AG09319 (cell line): Measurements from ENCODE around the gene PPIB.
"Not testable (repeated sequence)": the region's sequence is repeated elsewhere in the genome, so short reads cannot be mapped to it uniquely, and the experiment has no call there.

ENCODE experiments used
- DNase-seq: peaks from one replicate; pipeline ENCODE4 v3.0.0-alpha.2; 2010; ENCODE audit warnings: low read depth; ENCODE audit errors: extremely low read depth
- TF ChIP-seq, protein P1 (sequence below): IDR thresholded peaks from 2 replicates; pipeline ENCODE4 v1.5.1; 2011; ENCODE audit warnings: low read depth, mild to moderate bottlenecking, inconsistent platforms, low read length, moderate library complexity

Gene PPIB

DNA sequence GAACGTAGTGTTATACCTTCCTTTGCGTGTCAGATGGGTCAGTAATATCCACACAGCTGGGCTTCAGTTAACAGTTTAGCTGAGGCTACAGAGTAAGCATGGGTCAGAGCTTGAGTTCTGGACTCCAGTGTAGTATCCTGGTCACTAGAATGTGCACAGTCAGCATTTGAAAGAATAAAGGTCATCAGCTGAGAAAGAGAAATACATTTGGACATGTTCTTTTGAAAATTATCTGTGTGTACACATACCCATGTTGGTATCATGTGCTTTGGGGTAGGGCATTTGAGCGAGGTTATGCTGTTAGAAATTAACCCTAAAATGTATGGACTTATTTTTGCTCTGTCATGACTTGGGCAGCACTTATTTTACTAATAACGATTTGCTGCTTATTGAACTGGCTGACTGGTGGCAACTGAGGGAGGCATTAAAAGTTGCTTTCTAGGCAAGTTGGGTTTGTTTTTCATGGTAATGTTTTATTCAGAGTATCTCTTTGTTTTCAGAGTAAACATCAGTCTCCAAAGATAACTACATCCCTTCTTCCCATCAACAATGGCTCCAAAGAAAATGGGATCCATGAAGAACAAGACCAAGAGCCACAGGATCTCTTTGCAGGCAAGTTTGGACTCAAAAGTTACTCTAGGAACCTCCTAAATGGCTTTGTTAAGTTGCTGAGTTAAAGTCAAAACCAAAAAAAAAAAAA, 50.6 kb downstream of the PPIB start:
- DNase-seq, result no peak

DNA sequence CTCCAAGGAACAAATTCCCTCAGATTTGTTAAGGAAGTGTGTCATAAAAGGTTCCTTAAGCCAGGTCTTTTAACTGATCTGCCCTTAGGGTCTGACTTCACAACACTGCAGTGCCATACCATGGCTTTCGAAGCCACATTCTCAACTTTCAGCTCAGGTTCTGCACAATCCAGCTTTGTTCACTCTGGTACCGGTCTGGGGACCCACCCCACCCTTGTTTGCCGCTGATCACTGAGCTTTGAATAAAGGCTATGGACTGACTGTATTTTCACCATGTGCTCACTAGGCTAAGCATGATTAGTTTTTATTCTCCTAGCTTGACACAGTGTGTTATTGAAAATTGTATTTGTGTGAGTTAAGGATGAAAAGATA, 51.2 kb downstream of the PPIB start:
- DNase-seq, result no peak
- TF ChIP-seq, protein P1, sequence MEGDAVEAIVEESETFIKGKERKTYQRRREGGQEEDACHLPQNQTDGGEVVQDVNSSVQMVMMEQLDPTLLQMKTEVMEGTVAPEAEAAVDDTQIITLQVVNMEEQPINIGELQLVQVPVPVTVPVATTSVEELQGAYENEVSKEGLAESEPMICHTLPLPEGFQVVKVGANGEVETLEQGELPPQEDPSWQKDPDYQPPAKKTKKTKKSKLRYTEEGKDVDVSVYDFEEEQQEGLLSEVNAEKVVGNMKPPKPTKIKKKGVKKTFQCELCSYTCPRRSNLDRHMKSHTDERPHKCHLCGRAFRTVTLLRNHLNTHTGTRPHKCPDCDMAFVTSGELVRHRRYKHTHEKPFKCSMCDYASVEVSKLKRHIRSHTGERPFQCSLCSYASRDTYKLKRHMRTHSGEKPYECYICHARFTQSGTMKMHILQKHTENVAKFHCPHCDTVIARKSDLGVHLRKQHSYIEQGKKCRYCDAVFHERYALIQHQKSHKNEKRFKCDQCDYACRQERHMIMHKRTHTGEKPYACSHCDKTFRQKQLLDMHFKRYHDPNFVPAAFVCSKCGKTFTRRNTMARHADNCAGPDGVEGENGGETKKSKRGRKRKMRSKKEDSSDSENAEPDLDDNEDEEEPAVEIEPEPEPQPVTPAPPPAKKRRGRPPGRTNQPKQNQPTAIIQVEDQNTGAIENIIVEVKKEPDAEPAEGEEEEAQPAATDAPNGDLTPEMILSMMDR, result no peak

More for the DNA sequence above, 50.6 kb downstream of the PPIB start:
- TF ChIP-seq, protein P1, result no peak

DNA sequence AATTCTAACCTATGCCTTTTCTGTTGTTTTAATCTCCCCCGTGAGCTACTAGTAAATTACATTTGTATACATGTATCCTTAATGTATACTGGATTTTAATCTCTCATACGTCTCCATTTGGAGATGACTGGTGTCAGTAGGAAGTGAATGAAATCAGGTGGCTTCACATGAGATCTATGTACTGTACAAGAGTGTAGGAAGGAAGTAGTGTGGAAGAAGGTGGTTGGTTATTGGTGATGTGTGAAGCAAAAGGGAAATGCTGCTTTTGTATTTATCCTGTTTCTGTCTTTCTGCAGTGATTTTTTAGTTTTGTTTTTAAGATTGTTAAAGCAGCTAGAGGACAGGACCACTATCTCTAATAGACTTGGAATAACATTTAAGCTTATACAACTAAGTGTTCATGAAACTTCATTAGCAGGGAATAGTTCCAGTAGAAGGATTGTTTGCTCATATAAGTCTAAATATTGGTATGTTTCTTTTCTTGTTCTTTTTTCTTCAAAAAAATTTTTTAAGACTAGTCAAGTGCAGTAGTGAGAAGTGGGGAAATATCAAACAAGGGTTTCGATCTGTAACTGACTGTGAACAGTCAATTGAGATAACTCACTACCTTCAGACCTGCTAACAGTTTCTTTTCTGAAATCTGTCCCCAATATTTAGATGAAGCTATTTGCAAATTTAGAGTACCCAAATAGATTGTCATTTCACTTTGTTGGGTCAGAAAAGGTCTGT, 51.7 kb downstream of the PPIB start:
- no peak for DNase-seq

DNA sequence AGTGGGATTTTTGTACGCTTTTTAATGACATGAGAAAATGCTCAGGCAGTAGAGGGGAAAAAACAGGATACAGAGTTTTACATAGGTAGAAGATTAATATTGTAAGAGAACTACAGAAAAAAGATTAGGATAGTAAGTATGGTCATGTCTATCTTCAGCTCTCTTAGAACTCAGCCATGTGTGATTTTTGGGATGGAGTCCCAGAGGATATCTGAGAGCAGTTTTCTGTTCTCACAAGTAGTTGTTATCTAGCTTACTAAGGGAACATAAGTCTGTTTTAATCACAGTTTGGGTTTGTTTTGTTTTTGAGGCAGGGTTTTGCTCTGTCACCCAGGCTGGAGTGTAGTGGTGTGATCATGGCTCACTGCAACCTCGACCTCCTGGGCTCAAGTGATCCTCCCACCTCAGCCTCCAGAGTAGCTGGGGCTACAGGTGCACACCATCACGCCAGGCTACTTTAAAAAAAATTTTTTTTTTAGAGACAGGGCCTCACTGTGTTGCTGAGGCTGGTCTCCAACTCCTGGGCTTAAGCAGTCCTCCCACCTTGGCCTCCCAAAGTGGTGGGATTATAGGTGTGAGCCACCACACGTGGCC, 52.6 kb downstream of the PPIB start:
- not testable (repeated sequence) for DNase-seq

More for the DNA sequence above, 51.7 kb downstream of the PPIB start:
- TF ChIP-seq, protein P1, result no peak

DNA sequence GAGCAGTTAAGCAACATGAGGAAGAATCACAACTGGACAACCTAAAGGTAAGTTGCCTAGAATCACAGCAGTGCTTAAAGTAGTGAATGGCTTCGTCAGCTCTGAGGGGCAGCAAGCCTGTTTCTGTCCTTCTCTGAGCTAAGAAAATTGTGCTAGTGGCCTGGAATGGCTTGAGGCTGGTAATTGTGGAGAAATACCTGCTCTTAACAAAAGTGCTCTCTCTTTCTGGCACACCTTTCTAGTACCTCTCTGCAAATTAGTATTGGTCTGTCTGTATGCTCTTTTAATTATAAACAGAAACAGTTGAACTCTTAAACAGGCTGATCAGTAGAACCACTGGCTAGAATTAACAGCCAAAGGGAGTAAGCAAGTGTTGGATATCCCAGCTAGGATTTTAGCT, 55.5 kb downstream of the PPIB start:
- DNase-seq, result no peak
- TF ChIP-seq, protein P1, result no peak
